Upper lobe of left lung (tissue), 6 donors: Measurements from ENCODE around the gene DLGAP5. TPM values are rescaled to one million over a fixed set of nuclear protein-coding genes. Genes with fewer than 3 reads are reported as not detected.
A peak's percentile ranks its signal among the peaks of the same experiment; 100 is the strongest.

Experiments used
- ATAC-seq, 2 donors: fragments of 200-7000 bp; cut with Tn5 transposase; one replicate each; pipeline ENCODE4 v1.9.1; 2022; ENCODE audit warnings: mild to moderate bottlenecking in 2 of 2, moderate library complexity in 2 of 2; ENCODE audit not compliant: low FRiP score in 2 of 2
- DNase-seq, 2 donors: peaks; one replicate each; pipeline ENCODE4 v3.0.0-alpha.2; 2019 to 2020
- H3K27ac ChIP-seq, 4 donors: fragments of 200-600 bp; sonication (generic); one replicate each; pipeline ENCODE4 v1.5.1; 2016 to 2019
- H3K27me3 ChIP-seq, 4 donors: fragments of 200-600 bp; sonication (generic); one replicate each; pipeline ENCODE4 v1.5.1; 2017 to 2019
- H3K36me3 ChIP-seq, 4 donors: fragments of 200-600 bp; sonication (generic); one replicate each; pipeline ENCODE4 v1.5.1; 2016 to 2019
- H3K4me1 ChIP-seq, 4 donors: fragments of 200-600 bp; sonication (generic); one replicate each; pipeline ENCODE4 v1.5.1; 2018 to 2019
- H3K4me3 ChIP-seq, 4 donors: fragments of 200-600 bp; sonication (generic); one replicate each; pipeline ENCODE4 v1.5.1; 2017 to 2019; ENCODE audit warnings: mild to moderate bottlenecking in 2 of 4, moderate library complexity in 1 of 4
- H3K9me3 ChIP-seq, 4 donors: fragments of 200-600 bp; sonication (generic); one replicate each; pipeline ENCODE4 v1.5.1; 2018 to 2019
- EP300 ChIP-seq, 4 donors: sonication (generic); formaldehyde crosslinking; IDR thresholded peaks; one replicate each; pipeline ENCODE4 v1.5.1; 2017; ENCODE audit warnings: antibody characterized with exemption in 4 of 4, control low read depth in 2 of 4
- POLR2A ChIP-seq, 4 donors: fragments of 450-650 bp; IDR thresholded peaks; one replicate each; pipeline ENCODE4 v1.5.1; 2016 to 2017; ENCODE audit warnings: antibody characterized with exemption in 4 of 4, mild to moderate bottlenecking in 2 of 4
- POLR2AphosphoS5 ChIP-seq, 2 donors: sonication (generic); formaldehyde crosslinking; IDR thresholded peaks; one replicate each; pipeline ENCODE4 v1.5.1; 2017; ENCODE audit warnings: antibody characterized with exemption in 2 of 2
- WGBS, 2 donors: methylation state at CpG; one replicate each; pipeline ENCODE4 v1.1.5; 2017 to 2018; 5-methylcytosine and 5-hydroxymethylcytosine counted together
- total RNA-seq, 6 donors: library from RNA; depleted of rRNA in 4 of 6; stranded (reverse); fragments of >200 nt in 4 of 6; gene quantifications; one replicate each; pipeline versions ENCODE4 v1.1.0 to v1.2.1, GENCODE V29; 2016 to 2021
- TF ChIP-seq, protein P1 (sequence below), 6 experiments: fragments of 450-650 bp in 4 of 6; fragments of 200-600 bp in 2 of 6; sonication (generic) in 2 of 6; IDR thresholded peaks; one replicate each; pipeline ENCODE4 v1.5.1; 2016 to 2019; ENCODE audit warnings: antibody characterized with exemption in 6 of 6
- donor health status: DM: no; HTN: no; CAD: no; lungs with moderate emphysema.
- donor health status: DM: no; HTN: yes; CAD: no; lungs with severe emphysema.

Gene DLGAP5
- total RNA-seq, 6 donors from 2014 or later = 0.39 to 1.6 (median 0.87) TPM; not detected in 2

DNA sequence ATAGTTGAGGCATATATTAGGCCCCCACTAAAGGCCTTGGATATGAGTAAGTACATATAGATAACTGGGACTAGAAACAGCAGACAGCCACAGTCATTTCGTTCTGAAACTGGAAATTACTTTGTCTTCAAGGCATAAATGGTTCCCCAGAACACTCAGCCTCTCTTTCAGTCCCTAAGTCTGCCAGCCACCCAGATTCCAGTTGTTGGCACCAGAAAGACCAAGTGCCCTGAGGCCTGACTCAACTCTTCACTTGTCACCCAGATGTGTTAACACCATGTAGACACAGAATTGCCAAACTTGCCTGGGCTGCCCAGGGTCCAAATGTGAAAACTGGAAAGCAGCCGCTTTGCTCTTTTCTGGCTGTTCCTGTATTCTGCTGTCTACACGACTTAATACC, 65.4 kb downstream of the DLGAP5 start:
- Histone ChIP-seq H3K9me3 (no peaks in the 10 kb centered on the region), H3K27ac (peak overlapping the region in 2 of 4 donors; percentile 50 to 54), H3K36me3 (no peaks in the 10 kb centered on the region), H3K4me3 (no peak overlapping the region), H3K27me3 (no peaks in the 10 kb centered on the region), H3K4me1 (peaks cover 34 to 69% (median 45%) of the 10 kb centered on the region in 4 donors)
- DNase-seq = no peak
- TF ChIP-seq POLR2A (IDR thresholded peaks at IDR 0.05) (no peak), EP300 (IDR thresholded peaks at IDR 0.05) (no peak), POLR2AphosphoS5 (IDR thresholded peaks at IDR 0.05) (peak in 1 of 2 donors; percentile 21)
- TF ChIP-seq, protein P1, sequence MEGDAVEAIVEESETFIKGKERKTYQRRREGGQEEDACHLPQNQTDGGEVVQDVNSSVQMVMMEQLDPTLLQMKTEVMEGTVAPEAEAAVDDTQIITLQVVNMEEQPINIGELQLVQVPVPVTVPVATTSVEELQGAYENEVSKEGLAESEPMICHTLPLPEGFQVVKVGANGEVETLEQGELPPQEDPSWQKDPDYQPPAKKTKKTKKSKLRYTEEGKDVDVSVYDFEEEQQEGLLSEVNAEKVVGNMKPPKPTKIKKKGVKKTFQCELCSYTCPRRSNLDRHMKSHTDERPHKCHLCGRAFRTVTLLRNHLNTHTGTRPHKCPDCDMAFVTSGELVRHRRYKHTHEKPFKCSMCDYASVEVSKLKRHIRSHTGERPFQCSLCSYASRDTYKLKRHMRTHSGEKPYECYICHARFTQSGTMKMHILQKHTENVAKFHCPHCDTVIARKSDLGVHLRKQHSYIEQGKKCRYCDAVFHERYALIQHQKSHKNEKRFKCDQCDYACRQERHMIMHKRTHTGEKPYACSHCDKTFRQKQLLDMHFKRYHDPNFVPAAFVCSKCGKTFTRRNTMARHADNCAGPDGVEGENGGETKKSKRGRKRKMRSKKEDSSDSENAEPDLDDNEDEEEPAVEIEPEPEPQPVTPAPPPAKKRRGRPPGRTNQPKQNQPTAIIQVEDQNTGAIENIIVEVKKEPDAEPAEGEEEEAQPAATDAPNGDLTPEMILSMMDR (IDR thresholded peaks at IDR 0.05) = no peak
- WGBS, 2 donors = 66 to 69% methylated on average over 3 of the region's 3 CpGs
- ATAC-seq = no peak

DNA sequence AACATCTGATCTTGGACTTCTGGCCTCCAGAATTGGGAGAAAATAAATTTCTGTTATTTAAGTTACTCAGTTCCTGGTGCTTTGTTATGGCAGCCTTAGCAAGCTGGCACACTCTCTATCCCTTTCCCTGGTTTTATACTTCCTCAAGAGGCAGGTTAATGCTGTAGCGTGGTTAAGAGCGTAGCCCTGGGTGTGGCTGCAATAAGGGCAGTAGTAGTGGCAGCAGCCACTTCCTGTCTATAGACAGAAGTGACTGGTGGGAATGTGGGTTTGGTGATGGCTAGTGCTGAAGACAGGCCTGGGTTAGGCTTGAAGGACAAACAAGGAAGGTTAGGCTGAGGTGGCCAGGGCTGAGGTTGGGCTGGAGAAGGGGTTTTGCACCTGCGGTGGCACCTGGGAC, 66.0 kb downstream of the DLGAP5 start:
- H3K27ac ChIP-seq = peak overlapping the region; percentile 11 to 54 (median 48)
- WGBS, 2 donors = 51 to 57% methylated on average over 3 of the region's 3 CpGs
- H3K9me3 ChIP-seq = no peaks in the 10 kb centered on the region
- TF ChIP-seq POLR2A (IDR thresholded peaks at IDR 0.05) = peak in 1 of 4 donors; percentile 39
- TF ChIP-seq EP300 (IDR thresholded peaks at IDR 0.05) = no peak
- TF ChIP-seq POLR2AphosphoS5 (IDR thresholded peaks at IDR 0.05) = peak in 1 of 2 donors; percentile 68
- H3K36me3 ChIP-seq = no peaks in the 10 kb centered on the region
- ATAC-seq (peak; percentile 39 to 42), DNase-seq (peak in 1 of 2 donors; percentile 88)
- peaks cover 32 to 62% (median 40%) of the 10 kb centered on the region in 4 donors for H3K4me1 ChIP-seq
- no peak overlapping the region for H3K4me3 ChIP-seq
- H3K27me3 ChIP-seq = no peaks in the 10 kb centered on the region

DNA sequence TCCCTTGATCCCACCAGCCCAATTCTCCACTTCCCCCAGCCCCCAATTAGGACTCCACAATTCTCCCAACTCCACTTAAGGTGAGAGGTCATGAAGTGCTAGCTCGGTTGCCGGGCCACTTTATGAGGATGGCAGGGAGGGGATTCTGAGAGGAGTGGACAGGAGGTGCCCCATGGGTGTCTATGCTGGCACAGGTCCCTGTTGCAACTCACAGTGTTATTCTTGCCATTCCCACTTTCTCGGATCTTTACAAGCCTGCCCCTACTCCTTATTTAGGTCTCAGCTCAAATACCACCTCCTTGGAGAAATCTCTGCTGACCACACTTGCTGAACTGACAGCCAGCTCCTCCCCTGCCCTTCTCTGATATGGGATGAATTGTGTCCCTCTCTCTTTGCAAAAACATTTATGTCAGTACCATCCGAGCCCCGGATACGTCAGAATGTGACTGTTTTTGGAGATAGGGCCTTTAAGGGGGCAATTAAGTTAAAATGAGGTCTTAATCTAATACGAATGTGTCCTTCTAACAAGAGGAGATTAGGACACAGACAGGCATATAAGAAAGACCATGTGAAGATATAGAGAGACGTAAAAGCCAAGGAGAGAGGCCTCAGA, 66.5 kb downstream of the DLGAP5 start:
- WGBS, 2 donors = 86 to 91% methylated on average over 8 of the region's 8 CpGs
- H3K9me3 ChIP-seq = no peaks in the 10 kb centered on the region
- TF ChIP-seq, protein P1 (IDR thresholded peaks at IDR 0.05) = no peak
- no peak for TF ChIP-seq POLR2AphosphoS5 (IDR thresholded peaks at IDR 0.05)
- no peak for TF ChIP-seq POLR2A (IDR thresholded peaks at IDR 0.05)
- no peak for TF ChIP-seq EP300 (IDR thresholded peaks at IDR 0.05)
- ATAC-seq (no peak), DNase-seq (no peak)
- no peak overlapping the region for H3K4me3 ChIP-seq
- no peaks in the 10 kb centered on the region for H3K36me3 ChIP-seq
- peak overlapping the region; percentile 11 to 54 (median 48) for H3K27ac ChIP-seq
- H3K4me1 ChIP-seq = peaks cover 28 to 58% (median 40%) of the 10 kb centered on the region in 4 donors
- no peaks in the 10 kb centered on the region for H3K27me3 ChIP-seq

DNA sequence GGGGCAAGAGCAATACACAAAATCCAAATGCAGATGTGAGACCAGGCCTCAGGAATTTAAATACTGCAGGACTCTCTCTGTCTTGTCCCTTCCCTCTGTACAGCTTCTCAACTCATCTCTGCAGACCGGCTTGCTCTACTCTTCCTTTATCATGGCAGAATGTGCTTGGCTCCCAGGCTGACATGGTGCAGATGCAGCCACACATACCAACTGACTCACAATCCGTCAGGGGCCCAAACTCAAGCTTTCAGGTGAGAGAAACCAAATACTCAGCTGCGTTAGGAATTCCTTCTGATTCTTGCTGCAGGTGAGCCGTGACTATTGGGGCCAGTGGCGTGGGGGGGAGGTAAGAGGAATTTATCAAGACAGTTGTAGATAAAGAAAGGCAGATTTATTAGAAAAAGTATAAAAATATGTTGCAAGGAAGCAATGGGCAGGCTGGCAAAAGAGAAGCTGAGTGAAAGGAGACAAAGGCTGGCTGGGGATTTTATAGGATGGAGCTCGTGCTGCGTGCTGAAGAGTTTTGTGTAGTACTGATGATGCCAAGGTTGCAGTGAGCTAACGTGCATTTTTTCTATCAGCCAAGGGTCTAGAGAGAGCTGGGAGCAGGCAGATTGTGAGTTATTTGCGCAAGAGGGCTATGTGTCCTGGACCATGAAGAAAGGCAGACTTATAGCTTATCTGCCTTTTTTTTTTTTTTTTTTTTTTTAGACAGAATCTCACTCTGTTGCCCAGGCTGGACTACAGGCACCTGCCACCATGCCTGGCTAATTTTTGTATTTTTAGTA, 67.3 kb downstream of the DLGAP5 start:
- H3K4me1 ChIP-seq = peaks cover 28 to 52% (median 44%) of the 10 kb centered on the region in 4 donors
- TF ChIP-seq POLR2A (IDR thresholded peaks at IDR 0.05) (no peak), POLR2AphosphoS5 (IDR thresholded peaks at IDR 0.05) (no peak), EP300 (IDR thresholded peaks at IDR 0.05) (no peak)
- TF ChIP-seq, protein P1 (IDR thresholded peaks at IDR 0.05) = no peak
- 91 to 92% methylated on average over 9 of the region's 9 CpGs for WGBS, 2 donors
- ATAC-seq (no peak), DNase-seq (no peak)
- no peaks in the 10 kb centered on the region for H3K36me3 ChIP-seq
- no peaks in the 10 kb centered on the region for H3K9me3 ChIP-seq
- no peak overlapping the region for H3K4me3 ChIP-seq
- no peaks in the 10 kb centered on the region for H3K27me3 ChIP-seq
- H3K27ac ChIP-seq = no peak overlapping the region

DNA sequence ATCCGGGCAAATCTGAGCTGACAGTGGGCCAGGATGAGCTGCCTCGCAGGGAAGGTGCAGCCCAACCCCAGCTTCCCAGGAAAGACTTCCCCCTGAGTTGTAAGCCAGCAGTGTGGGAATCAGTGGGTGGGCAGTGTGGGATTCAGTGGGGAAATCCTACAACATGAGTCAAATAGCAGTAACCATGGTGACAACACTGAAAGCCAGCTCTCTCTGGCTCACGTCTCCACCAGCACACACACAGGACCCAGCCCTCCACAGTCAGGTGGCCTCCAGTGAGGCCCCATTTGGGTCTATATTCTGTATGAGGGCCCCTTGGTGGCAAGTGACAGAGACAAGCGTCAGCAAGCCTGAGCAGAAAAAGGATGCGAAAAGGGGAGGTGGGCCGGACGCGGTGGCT, 68.3 kb downstream of the DLGAP5 start:
- Histone ChIP-seq H3K4me1 (peaks cover 29 to 55% (median 47%) of the 10 kb centered on the region in 4 donors), H3K27ac (peak overlapping the region in 3 of 4 donors; percentile 23 to 61 (median 44)), H3K27me3 (no peaks in the 10 kb centered on the region), H3K9me3 (no peaks in the 10 kb centered on the region), H3K4me3 (no peak overlapping the region), H3K36me3 (no peaks in the 10 kb centered on the region)
- WGBS, 2 donors = 88 to 92% methylated on average over 7 to 8 of the region's 8 CpGs
- TF ChIP-seq POLR2A (IDR thresholded peaks at IDR 0.05) = no peak
- TF ChIP-seq EP300 (IDR thresholded peaks at IDR 0.05) = no peak
- TF ChIP-seq, protein P1 (IDR thresholded peaks at IDR 0.05) = no peak
- no peak for TF ChIP-seq POLR2AphosphoS5 (IDR thresholded peaks at IDR 0.05)
- ATAC-seq = peak in 1 of 2 donors; percentile 20
- DNase-seq = no peak
